ENCODE measurements around the gene E2F3. TPM values are rescaled to one million over a fixed set of nuclear protein-coding genes. Genes with fewer than 3 reads are reported as not detected.

E2F3 gene
- total and polyA plus RNA-seq, 8 donors: 0.58 to 11.6 (median 3.3) TPM

DNA sequence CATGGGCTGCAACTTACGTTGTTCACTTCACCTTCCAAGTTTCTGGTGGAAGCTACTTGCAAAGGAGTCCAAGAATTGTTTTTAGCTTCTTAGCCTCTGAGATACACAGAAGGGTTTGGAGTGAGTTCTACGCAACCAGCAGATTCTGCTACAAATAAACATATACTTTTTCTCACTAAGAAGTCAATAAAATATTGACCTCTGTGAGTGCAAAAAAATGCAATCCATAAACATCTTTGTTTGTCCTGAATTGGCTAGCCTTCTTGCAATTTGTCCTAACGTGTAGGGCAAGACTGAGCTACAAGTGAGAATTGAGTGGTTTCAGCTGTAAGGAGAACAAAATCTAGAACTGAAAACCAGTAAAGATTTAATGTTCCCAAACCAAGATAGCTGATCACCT lies 26.2 kb upstream of the E2F3 start:
- DNase-seq: no peak
- Histone ChIP-seq H3K4me1 (no peaks in the 10 kb centered on the region), H3K4me3 (no peak overlapping the region), H3K9me3 (no peaks in the 10 kb centered on the region), H3K27ac (no peak overlapping the region), H3K27me3 (no peaks in the 10 kb centered on the region), H3K36me3 (no peaks in the 10 kb centered on the region)
- TF ChIP-seq, protein P1, sequence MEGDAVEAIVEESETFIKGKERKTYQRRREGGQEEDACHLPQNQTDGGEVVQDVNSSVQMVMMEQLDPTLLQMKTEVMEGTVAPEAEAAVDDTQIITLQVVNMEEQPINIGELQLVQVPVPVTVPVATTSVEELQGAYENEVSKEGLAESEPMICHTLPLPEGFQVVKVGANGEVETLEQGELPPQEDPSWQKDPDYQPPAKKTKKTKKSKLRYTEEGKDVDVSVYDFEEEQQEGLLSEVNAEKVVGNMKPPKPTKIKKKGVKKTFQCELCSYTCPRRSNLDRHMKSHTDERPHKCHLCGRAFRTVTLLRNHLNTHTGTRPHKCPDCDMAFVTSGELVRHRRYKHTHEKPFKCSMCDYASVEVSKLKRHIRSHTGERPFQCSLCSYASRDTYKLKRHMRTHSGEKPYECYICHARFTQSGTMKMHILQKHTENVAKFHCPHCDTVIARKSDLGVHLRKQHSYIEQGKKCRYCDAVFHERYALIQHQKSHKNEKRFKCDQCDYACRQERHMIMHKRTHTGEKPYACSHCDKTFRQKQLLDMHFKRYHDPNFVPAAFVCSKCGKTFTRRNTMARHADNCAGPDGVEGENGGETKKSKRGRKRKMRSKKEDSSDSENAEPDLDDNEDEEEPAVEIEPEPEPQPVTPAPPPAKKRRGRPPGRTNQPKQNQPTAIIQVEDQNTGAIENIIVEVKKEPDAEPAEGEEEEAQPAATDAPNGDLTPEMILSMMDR (IDR thresholded peaks at IDR 0.05): no peak
- no peak for TF ChIP-seq POLR2AphosphoS5 (IDR thresholded peaks at IDR 0.05)
- intact Hi-C loops (cut with DNase I; ENCODE audit: low total_unique reads): no loop called here
- 74 to 84% (median 83%) methylated on average over 3 of the region's 3 CpGs for WGBS, 5 donors

DNA sequence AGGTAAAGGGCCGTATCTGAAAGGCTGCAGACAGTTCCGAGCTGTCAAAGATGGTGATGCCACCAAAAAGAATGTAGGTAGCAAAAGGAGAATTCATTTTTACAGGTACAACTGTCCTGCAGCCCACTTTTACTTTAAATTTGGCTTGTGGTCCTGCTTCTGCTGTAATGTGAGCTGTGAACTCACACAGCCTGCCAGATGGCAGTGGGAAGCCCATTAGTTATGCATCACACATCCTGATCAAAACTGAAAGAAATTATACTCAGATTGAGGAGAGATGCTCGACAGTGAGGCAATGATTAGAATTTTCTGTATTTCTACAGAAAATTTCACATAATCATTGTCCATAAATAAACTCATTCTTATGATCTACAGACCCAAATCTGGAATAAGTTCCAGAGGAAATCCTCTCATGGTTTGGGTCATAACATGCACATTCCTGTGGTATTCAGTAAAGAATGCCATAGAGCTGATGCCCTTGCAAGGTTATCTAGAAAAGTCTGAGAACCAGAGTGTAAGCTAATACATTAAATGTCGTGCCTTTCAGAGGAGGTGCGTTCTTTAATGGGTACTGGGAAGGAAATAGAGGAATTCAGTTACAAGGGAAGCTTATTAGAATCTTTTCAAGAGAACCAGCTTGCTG lies 23.9 kb upstream of the E2F3 start:
- no peaks in the 10 kb centered on the region for H3K27me3 ChIP-seq
- TF ChIP-seq EP300 (IDR thresholded peaks at IDR 0.05): no peak
- no peak for TF ChIP-seq POLR2AphosphoS5 (IDR thresholded peaks at IDR 0.05)
- TF ChIP-seq POLR2A (IDR thresholded peaks at IDR 0.05): no peak
- TF ChIP-seq, protein P1 (IDR thresholded peaks at IDR 0.05): no peak
- no peaks in the 10 kb centered on the region for H3K36me3 ChIP-seq
- no peaks in the 10 kb centered on the region for H3K4me1 ChIP-seq
- H3K27ac ChIP-seq: no peak overlapping the region
- no peak overlapping the region for H3K4me3 ChIP-seq
- peak in 1 of 2 donors; percentile 12 for DNase-seq
- H3K9me3 ChIP-seq: no peaks in the 10 kb centered on the region
- whole genome bisulfite sequencing, 5 donors: 36 to 48% (median 41%) methylated on average over 5 of the region's 5 CpGs
- intact Hi-C loops (cut with DNase I; ENCODE audit: low total_unique reads): no loop called here

GRCh38 chr6:20379231-20379630 lies 22.4 kb upstream of the E2F3 start:
- H3K27ac ChIP-seq: no peak overlapping the region
- TF ChIP-seq POLR2AphosphoS5 (IDR thresholded peaks at IDR 0.05) (no peak), POLR2A (IDR thresholded peaks at IDR 0.05) (no peak), EP300 (IDR thresholded peaks at IDR 0.05) (no peak)
- DNase-seq: no peak
- H3K4me3 ChIP-seq: no peak overlapping the region
- H3K36me3 ChIP-seq: no peaks in the 10 kb centered on the region
- no peaks in the 10 kb centered on the region for H3K4me1 ChIP-seq
- 67 to 100% (median 91%) methylated on average over 1 of the region's 1 CpG for WGBS, 5 donors
- no peaks in the 10 kb centered on the region for H3K27me3 ChIP-seq
- intact Hi-C loops (cut with DNase I; ENCODE audit: low total_unique reads): no loop called here
- H3K9me3 ChIP-seq: no peaks in the 10 kb centered on the region

GRCh38 chr6:20386218-20386617 lies 15.5 kb upstream of the E2F3 start:
- Histone ChIP-seq H3K4me1 (no peaks in the 10 kb centered on the region), H3K27me3 (no peaks in the 10 kb centered on the region), H3K36me3 (no peaks in the 10 kb centered on the region), H3K9me3 (no peaks in the 10 kb centered on the region), H3K27ac (no peak overlapping the region), H3K4me3 (no peak overlapping the region)
- 80 to 91% (median 87%) methylated on average over 1 of the region's 1 CpG for WGBS, 5 donors
- no peak for DNase-seq
- TF ChIP-seq, protein P1 (IDR thresholded peaks at IDR 0.05): no peak
- TF ChIP-seq POLR2A (IDR thresholded peaks at IDR 0.05) (no peak), POLR2AphosphoS5 (IDR thresholded peaks at IDR 0.05) (no peak), EP300 (IDR thresholded peaks at IDR 0.05) (no peak)
- intact Hi-C loops (cut with DNase I; ENCODE audit: low total_unique reads): no loop called here

- 68 to 87% (median 75%) methylated on average over 2 of the region's 2 CpGs for WGBS, 5 donors
- Histone ChIP-seq H3K27me3 (no peaks in the 10 kb centered on the region), H3K4me3 (no peak overlapping the region), H3K9me3 (no peaks in the 10 kb centered on the region), H3K27ac (no peak overlapping the region), H3K36me3 (no peaks in the 10 kb centered on the region), H3K4me1 (no peaks in the 10 kb centered on the region)
- DNase-seq: no peak
- no peak for TF ChIP-seq EP300 (IDR thresholded peaks at IDR 0.05)
- no peak for TF ChIP-seq POLR2A (IDR thresholded peaks at IDR 0.05)
- TF ChIP-seq, protein P1 (IDR thresholded peaks at IDR 0.05): no peak
- no peak for TF ChIP-seq POLR2AphosphoS5 (IDR thresholded peaks at IDR 0.05)
- intact Hi-C loops (cut with DNase I; ENCODE audit: low total_unique reads): no loop called here
These were observed 12.6 kb upstream of the E2F3 start for GRCh38 chr6:20389066-20389465.

Measured in stomach (tissue), 9 donors.